Muscle of leg (tissue), 11 donors: ENCODE data around the gene RAB6B. TPM values are rescaled to one million over a fixed set of nuclear protein-coding genes. Genes with fewer than 3 reads are reported as not detected.

Experiments used
- DNase-seq: peaks from one replicate; pipeline ENCODE4 v3.0.0; 2013
- H3K27ac ChIP-seq: one replicate; pipeline ENCODE4 v1.5.1; 2013; ENCODE audit warnings: mild to moderate bottlenecking, low read length, control low read depth
- H3K27me3 ChIP-seq: one replicate; pipeline ENCODE4 v1.6.1; 2013; ENCODE audit warnings: low read length; ENCODE audit not compliant: control insufficient read depth, insufficient read depth
- H3K36me3 ChIP-seq: one replicate; pipeline ENCODE4 v1.6.1; 2013; ENCODE audit warnings: low read length; ENCODE audit not compliant: control insufficient read depth, insufficient read depth
- H3K4me1 ChIP-seq: one replicate; pipeline ENCODE4 v1.6.1; 2013; ENCODE audit warnings: low read length; ENCODE audit not compliant: control insufficient read depth, insufficient read depth
- H3K4me3 ChIP-seq: one replicate; pipeline ENCODE4 v1.5.1; 2013; ENCODE audit warnings: low read length, control low read depth
- H3K9me3 ChIP-seq: replicated peaks from 2 replicates; pipeline ENCODE4 v1.6.1; 2013; ENCODE audit warnings: low read depth, low read length; ENCODE audit not compliant: control insufficient read depth
- WGBS: methylation state at CpG from one replicate; pipeline ENCODE4 v1.1.5; 2013; ENCODE audit warnings: missing lambda C conversion rate; ENCODE audit not compliant: insufficient coverage; 5-methylcytosine and 5-hydroxymethylcytosine counted together
- polyA plus RNA-seq, 8 donors: library from polyadenylated mRNA; unstranded; fragments of 120-200 nt; gene quantifications; one replicate each; pipeline versions ENCODE4 v1.2.1 to v1.2.3, GENCODE V29; 2013; ENCODE audit warnings: inconsistent platforms in 1 of 8, low replicate concordance in 1 of 8; ENCODE audit not compliant: insufficient read length in 8 of 8, insufficient read depth in 1 of 8
- total RNA-seq: library from RNA; stranded (reverse); fragments of 120-200 nt; gene quantifications from one replicate; pipeline ENCODE4 v1.2.4, GENCODE V29; 2013

The RAB6B gene
- total and polyA plus RNA-seq, 9 donors = 2.0 to 10.8 (median 9.4) TPM

- no peaks in the 10 kb centered on the region for H3K36me3 ChIP-seq
- 80% methylated on average over 5 of the region's 5 CpGs for WGBS
- H3K4me1 ChIP-seq = no peaks in the 10 kb centered on the region
- no peak for DNase-seq
- no peaks in the 10 kb centered on the region for H3K9me3 ChIP-seq
- no peak overlapping the region for H3K4me3 ChIP-seq
- no peak overlapping the region for H3K27ac ChIP-seq
- H3K27me3 ChIP-seq = no peaks in the 10 kb centered on the region
These were observed 15.4 kb downstream of the RAB6B start for GRCh38 chr3:133880287-133880686.

GRCh38 chr3:133878518-133878917, 17.2 kb downstream of the RAB6B start:
- no CpG with 5 or more reads among the region's 3 CpGs for WGBS
- Histone ChIP-seq H3K27ac (no peak overlapping the region), H3K4me3 (no peak overlapping the region), H3K4me1 (no peaks in the 10 kb centered on the region), H3K36me3 (no peaks in the 10 kb centered on the region), H3K9me3 (no peaks in the 10 kb centered on the region), H3K27me3 (no peaks in the 10 kb centered on the region)
- no peak for DNase-seq

- Histone ChIP-seq H3K27me3 (no peaks in the 10 kb centered on the region), H3K36me3 (no peaks in the 10 kb centered on the region), H3K4me3 (no peak overlapping the region), H3K9me3 (no peaks in the 10 kb centered on the region), H3K4me1 (no peaks in the 10 kb centered on the region), H3K27ac (no peak overlapping the region)
- WGBS = 77% methylated on average over 1 of the region's 2 CpGs
- no peak for DNase-seq
These were observed 18.5 kb downstream of the RAB6B start for GRCh38 chr3:133877221-133877620.

DNA sequence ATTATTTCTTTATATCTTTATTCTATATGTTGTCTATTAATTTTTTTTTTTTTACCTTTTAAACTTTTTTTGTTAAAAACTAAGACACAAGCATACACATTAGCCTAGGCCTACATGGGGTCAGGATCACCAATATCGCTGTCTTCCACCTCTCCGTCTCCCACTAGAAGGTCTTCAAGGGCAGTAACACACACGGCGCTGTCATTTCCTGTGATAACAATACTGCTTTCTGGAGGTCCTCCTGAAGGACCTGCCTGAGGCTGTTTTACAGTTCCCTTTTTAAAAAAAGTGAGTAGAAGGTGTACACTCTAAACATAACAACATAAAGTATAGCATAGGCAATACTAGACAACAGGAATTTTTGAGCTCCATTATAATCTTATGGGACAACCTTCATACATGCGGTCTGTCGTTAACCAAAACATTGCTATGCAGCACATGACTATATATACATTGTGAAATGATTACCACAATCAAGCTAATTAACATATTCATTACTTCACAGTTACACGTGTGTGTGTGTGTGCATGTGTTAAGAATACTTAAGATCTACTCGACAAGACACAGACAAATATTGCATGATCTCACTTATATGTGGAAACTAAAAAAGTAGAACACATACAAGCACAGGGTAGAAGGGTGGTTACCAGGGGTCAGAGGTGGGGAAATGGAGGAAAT, 20.8 kb downstream of the RAB6B start:
- Histone ChIP-seq H3K36me3 (no peaks in the 10 kb centered on the region), H3K27ac (no peak overlapping the region), H3K9me3 (no peaks in the 10 kb centered on the region), H3K4me3 (no peak overlapping the region), H3K27me3 (no peaks in the 10 kb centered on the region), H3K4me1 (no peaks in the 10 kb centered on the region)
- WGBS = 73% methylated on average over 2 of the region's 8 CpGs
- DNase-seq = no peak

DNA sequence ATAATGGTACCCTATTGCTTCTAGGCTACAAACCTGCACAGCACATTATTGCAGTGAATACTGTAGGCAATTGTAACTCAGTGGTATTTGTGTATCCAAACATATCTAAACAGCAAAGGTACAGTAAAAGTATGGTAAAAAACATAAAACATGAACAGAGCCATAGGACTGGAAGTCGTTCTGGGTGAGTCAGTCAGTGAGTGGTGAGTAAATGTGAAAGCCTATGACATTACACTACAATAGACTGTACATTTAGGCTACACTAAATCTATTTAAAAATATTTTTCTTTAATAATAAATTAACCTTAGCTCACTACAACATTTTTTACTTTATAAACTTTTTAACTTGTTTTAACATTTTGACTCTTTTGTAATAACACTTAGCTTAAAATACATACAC, 21.3 kb downstream of the RAB6B start:
- DNase-seq = no peak
- H3K27me3 ChIP-seq = no peaks in the 10 kb centered on the region
- no peak overlapping the region for H3K27ac ChIP-seq
- WGBS = no CpG with 5 or more reads among the region's 1 CpG
- H3K9me3 ChIP-seq = peaks cover 2% of the 10 kb centered on the region
- H3K4me1 ChIP-seq = no peaks in the 10 kb centered on the region
- no peaks in the 10 kb centered on the region for H3K36me3 ChIP-seq
- no peak overlapping the region for H3K4me3 ChIP-seq

DNA sequence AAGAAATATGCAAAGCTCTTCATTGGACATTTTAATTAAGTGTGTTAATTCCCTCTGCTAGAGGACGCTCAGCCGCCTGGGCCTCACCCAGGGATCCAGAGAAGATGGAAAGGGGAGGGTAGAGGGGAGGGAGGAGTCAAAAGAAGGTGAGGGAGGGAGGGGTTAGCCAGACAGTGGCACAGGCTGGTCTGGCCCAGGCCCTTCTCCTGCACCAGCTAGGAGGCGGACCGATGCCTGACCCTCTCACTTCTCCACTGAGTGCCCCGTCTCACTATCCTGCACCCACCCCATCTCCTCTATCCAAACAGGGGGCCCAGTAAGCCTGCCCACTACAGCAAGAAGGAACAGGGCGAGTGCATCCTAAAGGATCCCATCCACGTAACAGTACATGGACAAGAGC, 22.9 kb downstream of the RAB6B start:
- DNase-seq = no peak
- Histone ChIP-seq H3K27ac (no peak overlapping the region), H3K27me3 (no peaks in the 10 kb centered on the region), H3K36me3 (no peaks in the 10 kb centered on the region), H3K4me1 (peaks cover 13% of the 10 kb centered on the region), H3K4me3 (no peak overlapping the region), H3K9me3 (peaks cover 2% of the 10 kb centered on the region)
- 87% methylated on average over 7 of the region's 7 CpGs for WGBS

GRCh38 chr3:133872161-133872560, 23.5 kb downstream of the RAB6B start:
- H3K27me3 ChIP-seq = no peaks in the 10 kb centered on the region
- H3K27ac ChIP-seq = no peak overlapping the region
- peaks cover 13% of the 10 kb centered on the region for H3K4me1 ChIP-seq
- H3K36me3 ChIP-seq = no peaks in the 10 kb centered on the region
- no peak for DNase-seq
- H3K4me3 ChIP-seq = no peak overlapping the region
- H3K9me3 ChIP-seq = peaks cover 2% of the 10 kb centered on the region
- WGBS = 73% methylated on average over 2 of the region's 4 CpGs

- Histone ChIP-seq H3K27ac (no peak overlapping the region), H3K4me3 (no peak overlapping the region), H3K9me3 (peaks cover 2% of the 10 kb centered on the region), H3K4me1 (peaks cover 13% of the 10 kb centered on the region), H3K36me3 (no peaks in the 10 kb centered on the region), H3K27me3 (no peaks in the 10 kb centered on the region)
- 72% methylated on average over 5 of the region's 10 CpGs for WGBS
- no peak for DNase-seq
These were observed 24.2 kb downstream of the RAB6B start for GRCh38 chr3:133871368-133872090.

GRCh38 chr3:133870822-133871221, 24.9 kb downstream of the RAB6B start:
- Histone ChIP-seq H3K36me3 (no peaks in the 10 kb centered on the region), H3K4me3 (no peak overlapping the region), H3K9me3 (peaks cover 2% of the 10 kb centered on the region), H3K27ac (no peak overlapping the region), H3K4me1 (peaks cover 13% of the 10 kb centered on the region), H3K27me3 (no peaks in the 10 kb centered on the region)
- DNase-seq = no peak

- Histone ChIP-seq H3K4me3 (no peak overlapping the region), H3K36me3 (no peaks in the 10 kb centered on the region), H3K27ac (no peak overlapping the region), H3K9me3 (peaks cover 2% of the 10 kb centered on the region), H3K27me3 (no peaks in the 10 kb centered on the region), H3K4me1 (peaks cover 21% of the 10 kb centered on the region)
- 90% methylated on average over 4 of the region's 6 CpGs for WGBS
- no peak for DNase-seq
These were observed 26.1 kb downstream of the RAB6B start for GRCh38 chr3:133869586-133869985.
